HG02970 (cell line): ENCODE measurements around the gene MPV17L2.
"Not testable (repeated sequence)": the region's sequence is repeated elsewhere in the genome, so short reads cannot be mapped to it uniquely, and the experiment has no call there.

Experiments
- ATAC-seq: cut with Tn5 transposase; IDR thresholded peaks from one replicate; pipeline ENCODE4 v1.9.1; 2021; ENCODE audit warnings: mild to moderate bottlenecking, moderate library complexity, moderate number of reproducible peaks; ENCODE audit not compliant: unreplicated experiment, low FRiP score

The MPV17L2 gene

GRCh38 chr19:18185538-18185937, 7.5 kb upstream of the MPV17L2 start:
- ATAC-seq, result no peak

DNA sequence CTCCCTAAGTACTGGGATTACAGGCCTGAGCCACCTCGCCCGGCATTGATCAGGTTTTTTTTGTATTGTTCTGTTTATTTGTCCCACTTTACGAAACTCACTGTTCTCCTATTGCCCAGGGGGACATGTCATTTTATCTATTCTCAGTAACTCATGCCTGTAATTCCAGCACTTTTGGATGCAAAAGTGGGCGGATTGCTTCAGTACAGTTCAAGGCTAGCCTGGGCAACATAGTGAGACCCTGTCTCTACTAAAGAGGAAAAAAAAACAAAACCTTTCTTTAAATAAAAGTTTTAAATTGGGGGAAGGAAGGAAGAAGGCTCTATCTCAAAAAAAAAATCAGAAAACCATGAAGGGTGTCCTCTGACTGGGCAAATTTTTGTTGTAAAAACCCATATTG, 2.7 kb upstream of the MPV17L2 start:
- no peak for ATAC-seq

- ATAC-seq, result no peak
Observed at GRCh38 chr19:18191640-18192062, 1.4 kb upstream of the MPV17L2 start.

GRCh38 chr19:18193388-18194180, 566 bp downstream of the MPV17L2 start:
- peak; percentile 17 for ATAC-seq

GRCh38 chr19:18194181-18194530, 1.1 kb downstream of the MPV17L2 start:
- ATAC-seq, result no peak

DNA sequence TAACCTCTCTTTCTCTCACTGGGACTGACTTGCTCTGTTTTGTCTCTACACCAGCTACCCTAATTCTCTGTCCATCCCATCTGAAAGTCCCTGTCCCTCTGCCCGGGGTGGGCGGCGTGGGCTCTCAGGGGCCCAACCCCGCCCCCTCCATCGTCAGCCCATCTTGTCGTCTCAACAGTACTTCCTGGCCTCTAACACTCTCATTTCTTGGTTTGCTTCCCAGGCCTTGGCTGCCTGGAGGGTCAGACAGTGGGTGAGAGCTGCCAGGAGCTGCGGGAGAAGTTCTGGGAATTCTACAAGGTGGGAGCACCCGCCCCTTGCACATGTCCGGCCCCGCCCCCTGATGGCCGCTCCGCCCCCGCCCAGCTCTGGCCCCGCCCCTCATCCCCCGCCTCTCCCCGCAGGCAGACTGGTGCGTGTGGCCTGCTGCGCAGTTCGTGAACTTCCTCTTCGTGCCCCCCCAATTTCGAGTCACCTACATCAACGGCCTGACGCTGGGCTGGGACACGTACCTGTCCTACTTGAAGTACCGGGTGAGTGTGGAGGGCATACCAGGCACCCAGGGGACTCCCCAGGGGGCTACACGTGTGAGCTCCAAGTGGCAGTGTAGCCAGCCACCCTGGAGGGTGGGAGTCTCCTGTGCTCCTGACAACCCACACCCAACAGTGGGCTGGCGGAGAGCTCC, 1.7 kb downstream of the MPV17L2 start:
- no peak for ATAC-seq

- no peak for ATAC-seq
Observed at GRCh38 chr19:18196511-18196845, 3.5 kb downstream of the MPV17L2 start.

- no peak for ATAC-seq
Observed at GRCh38 chr19:18197306-18197705, 4.3 kb downstream of the MPV17L2 start.

- no peak for ATAC-seq
Observed at GRCh38 chr19:18197941-18198340, 4.9 kb downstream of the MPV17L2 start.

DNA sequence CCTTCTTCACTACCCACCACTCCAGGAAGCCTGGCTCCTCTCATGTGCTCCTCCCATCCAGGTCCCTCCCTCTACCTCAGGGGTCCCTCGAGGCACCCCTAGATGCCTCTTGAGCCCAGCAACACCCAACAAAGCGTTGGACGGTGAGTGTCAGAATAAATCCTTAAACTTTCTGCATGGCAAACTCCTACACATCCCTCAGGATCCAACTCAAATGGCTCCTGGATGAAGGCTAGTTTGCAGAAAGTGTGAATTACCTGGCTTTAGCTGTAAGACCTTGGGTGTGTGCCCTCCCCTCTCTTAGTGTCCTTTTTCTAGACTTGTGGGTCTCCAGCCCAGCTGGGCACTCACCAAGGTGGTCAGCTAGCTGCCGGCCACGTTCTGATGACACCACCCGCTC, 5.4 kb downstream of the MPV17L2 start:
- no peak for ATAC-seq

DNA sequence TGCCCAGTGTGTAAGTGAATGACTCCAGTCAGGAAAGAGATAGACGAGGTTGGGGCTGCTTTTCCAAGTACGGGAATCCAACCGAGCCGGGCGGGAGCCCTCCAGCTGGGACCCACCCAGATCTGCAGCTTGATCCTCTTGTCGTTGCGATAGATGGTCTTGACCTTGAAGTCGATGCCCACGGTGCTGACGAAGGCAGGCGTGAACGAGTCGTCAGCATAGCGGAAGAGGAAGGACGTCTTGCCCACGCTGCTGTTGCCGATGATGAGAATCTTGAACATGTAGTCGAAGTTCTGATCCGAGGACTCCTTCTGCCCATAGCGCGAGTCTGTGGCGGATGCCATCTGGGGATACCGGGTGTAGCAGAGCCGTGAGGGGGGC, 9.4 kb downstream of the MPV17L2 start:
- no peak for ATAC-seq

DNA sequence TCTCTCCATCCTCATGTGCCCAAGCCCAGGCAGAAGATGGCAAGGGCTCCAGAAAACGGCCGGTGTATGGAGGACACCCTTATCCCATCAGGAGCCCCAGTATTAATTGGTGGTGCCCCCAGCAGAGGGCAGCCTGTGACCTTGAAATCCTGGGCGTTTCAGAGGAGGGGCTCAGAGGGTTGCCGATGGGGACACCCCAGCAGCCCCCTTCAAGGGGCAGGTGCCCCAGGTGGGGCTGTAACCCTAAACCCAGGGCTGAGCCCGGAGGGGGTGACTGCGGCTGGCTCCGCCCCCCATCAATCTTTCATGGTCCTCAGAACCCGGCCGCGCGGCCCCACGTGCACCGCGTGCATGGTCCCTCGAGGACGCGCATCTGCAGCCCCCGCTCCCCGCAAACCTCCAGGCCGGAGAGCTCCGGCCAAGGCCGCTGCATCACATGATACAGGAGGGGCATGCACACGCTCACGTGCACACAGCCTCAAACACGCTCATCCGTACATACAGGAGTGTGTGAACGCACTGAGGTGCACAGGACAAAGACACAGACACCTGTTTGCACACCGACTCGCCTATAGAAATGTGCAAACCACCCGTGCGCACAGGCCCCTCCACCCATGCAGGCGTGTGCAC, 9.9 kb downstream of the MPV17L2 start:
- ATAC-seq, result no peak

DNA sequence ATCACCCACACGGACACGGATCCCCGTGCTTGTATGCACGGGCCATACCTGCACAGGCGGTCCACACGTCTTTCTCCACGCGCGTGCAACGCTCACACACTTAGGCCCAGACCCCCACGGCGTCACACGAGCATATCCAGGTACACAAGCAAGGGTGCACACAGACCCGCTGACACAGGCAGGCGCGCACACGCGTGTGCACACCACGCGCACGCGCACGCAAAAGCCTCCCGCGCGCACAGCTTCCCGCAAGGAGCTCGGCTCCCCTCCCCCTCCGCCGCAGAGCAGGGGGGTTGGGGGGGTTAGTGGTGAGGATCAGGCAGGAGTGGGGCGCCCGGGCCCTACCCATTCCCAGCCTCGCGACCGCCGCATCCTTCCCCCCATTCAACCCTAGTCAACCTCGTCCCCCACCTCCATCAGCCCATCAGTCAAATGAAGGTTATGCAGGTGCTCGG, 10.4 kb downstream of the MPV17L2 start:
- ATAC-seq, result no peak

DNA sequence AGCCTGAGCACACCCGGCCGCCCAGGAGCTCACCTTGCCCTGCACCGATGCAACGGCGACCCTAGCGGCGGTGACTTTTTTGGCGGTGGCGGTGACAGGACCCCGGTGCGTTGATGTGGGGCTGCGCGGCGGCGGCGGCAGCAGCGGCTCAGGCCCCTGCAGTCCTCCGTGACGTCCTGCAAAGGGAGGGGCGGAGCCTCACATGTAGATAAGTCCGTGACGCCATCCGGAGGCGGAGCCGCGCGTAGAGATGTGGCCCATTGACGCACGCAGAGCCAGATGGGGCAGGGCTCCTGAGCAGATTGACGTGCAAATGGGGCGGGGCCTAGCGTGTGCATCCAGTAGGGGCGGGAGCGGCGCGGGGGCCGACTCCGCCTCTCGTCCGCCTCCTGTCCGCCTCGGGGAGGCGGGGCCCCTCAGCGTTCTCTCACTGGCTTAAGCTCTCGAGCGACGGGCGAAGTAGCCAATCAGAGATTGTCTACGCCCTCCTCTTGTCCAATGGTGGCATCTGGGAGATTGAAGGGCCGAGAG, 10.9 kb downstream of the MPV17L2 start, which contains the start of gene RAB3A:
Gene RAB3A, minus strand, starts transcription at position 180 of the 531 bp plus-strand sequence. CDS start 1,302 bp downstream, outside the sequence.
- peak; percentile 93 for ATAC-seq

DNA sequence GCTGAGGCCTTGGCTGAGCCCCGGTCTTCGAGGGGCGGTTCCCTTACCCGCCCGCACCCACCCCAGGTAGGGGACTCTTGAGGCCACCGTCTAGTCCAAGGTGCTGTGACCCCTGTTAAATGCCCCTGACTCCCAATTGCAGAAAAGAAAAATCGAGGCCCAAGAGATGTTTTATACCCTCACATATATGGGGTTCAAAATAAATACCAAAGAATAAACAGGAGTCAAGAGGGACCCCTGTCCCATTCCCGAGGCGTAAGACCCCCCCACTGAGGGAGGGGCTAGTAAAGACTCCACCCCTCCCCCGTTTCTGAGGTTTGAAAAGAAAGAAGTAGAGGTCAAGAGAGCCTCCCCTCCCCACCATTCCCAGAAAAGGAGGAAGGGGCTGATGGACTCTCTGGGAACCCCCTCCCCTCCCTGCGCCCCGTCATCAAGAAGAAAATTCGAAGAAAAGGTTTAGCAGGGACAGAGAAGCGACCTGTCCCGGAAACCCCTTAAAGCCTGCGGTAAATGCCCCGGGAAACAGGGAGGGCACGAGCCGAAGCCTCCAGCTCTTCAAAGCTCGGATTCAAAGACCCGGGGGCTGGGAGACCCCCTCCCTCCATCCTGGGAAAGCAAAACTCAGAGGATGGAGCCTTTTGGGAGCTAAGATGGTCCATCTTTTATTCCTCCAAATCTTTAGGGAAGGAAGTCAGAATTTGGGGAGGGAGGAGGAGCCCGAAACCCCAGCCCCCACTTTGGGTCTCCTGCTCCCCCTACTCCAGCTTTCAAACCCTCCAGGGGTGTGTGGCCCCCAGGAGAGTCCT, 11.6 kb downstream of the MPV17L2 start:
- ATAC-seq, result peak; percentile 3

DNA sequence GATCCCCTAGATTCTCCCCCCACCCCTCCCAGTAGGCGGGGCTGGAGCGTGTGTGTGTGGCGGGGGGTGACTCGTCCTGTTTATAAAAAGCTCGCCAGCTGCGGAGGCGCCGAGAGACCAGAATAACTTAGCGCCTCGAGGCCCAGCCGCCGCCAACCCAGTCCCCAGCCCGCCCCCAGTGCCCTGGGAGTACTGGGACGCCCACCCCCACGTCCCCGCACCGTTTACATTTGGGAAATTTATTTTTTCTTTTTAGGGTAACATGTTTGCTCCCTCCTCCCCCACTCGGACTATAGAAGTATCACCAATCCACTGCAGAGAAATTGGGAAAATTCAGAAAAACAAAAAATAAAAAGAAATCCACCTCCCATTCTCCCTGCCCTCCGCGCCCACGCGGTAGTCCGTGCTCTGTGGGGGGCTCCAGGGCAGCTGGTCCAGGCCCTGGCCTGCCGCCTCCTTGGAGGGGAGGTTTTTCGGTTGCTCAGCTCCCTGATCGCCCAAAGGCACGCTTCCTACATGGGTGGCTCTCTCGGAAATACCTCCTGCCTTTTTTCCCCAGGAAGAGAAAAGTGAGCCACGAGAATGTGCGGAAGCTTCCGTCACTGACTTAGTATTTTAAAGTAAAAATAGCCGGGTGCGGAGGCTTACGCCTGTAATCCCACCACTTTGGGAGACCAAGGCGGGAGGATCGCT, 12.3 kb downstream of the MPV17L2 start:
- no peak for ATAC-seq

GRCh38 chr19:18206018-18206417, 13.0 kb downstream of the MPV17L2 start:
- ATAC-seq, result no peak

- no peak for ATAC-seq
Observed at GRCh38 chr19:18208098-18208951, 15.3 kb downstream of the MPV17L2 start.

DNA sequence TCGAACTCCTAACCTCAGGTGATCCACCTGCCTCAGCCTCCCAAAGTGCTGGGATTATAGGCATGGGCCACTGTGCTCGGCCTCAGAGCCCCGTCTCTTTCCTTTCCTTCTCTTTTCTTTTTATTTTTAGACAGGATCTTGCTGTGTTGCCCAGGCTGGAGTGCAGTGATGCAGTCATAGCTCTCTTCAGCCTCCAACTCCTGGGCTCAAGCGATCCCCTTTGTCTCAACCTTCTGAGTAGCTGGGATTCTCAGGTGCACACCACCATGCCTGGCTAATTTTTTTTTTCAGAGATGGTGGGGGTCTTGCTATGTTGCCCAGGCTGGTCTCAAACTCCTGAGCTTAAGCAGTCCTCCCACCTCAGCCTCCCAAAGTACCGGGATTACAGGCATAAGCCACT, 16.9 kb downstream of the MPV17L2 start:
- ATAC-seq, result not testable (repeated sequence)
